GM23338 (cell line): ENCODE measurements around the gene ACSL3. TPM values are rescaled to one million over a fixed set of nuclear protein-coding genes. Genes with fewer than 3 reads are reported as not detected.

ENCODE experiments used
- ATAC-seq: fragments of 200-7000 bp; cut with Tn5 transposase; 3 replicates; pipeline ENCODE4 v1.9.1; 2020
- DNase-seq: peaks from one replicate; pipeline ENCODE4 v3.0.0-alpha.2; 2015; ENCODE audit warnings: low spot score
- H2AFZ ChIP-seq: fragments of 200-600 bp; sonication (generic); 2 replicates; pipeline ENCODE4 v1.8.0; 2016; ENCODE audit warnings: antibody characterized with exemption, mild to moderate bottlenecking, moderate library complexity
- H3F3A ChIP-seq: fragments of 200-600 bp; sonication (generic); replicated peaks from 2 replicates; pipeline ENCODE4 v1.8.0; 2017; ENCODE audit warnings: antibody characterized with exemption, mixed run types, low read depth
- H3K27ac ChIP-seq: fragments of 200-600 bp; sonication (generic); 2 replicates; pipeline ENCODE4 v1.6.1; 2016; ENCODE audit warnings: low read depth
- H3K27me3 ChIP-seq: fragments of 200-600 bp; sonication (generic); 2 replicates; pipeline ENCODE4 v1.8.0; 2016; ENCODE audit warnings: mild to moderate bottlenecking, mixed run types, moderate library complexity; ENCODE audit not compliant: insufficient read depth
- H3K36me3 ChIP-seq: fragments of 200-600 bp; sonication (generic); 2 replicates; pipeline ENCODE4 v1.8.0; 2016; ENCODE audit warnings: mild to moderate bottlenecking; ENCODE audit not compliant: insufficient read depth
- H3K4me1 ChIP-seq: fragments of 200-600 bp; sonication (generic); 2 replicates; pipeline ENCODE4 v1.8.0; 2016; ENCODE audit warnings: mild to moderate bottlenecking, moderate library complexity; ENCODE audit not compliant: insufficient read depth
- H3K4me2 ChIP-seq: fragments of 200-600 bp; sonication (generic); 2 replicates; pipeline ENCODE4 v1.7.1; 2017; ENCODE audit warnings: mixed run types
- H3K4me3 ChIP-seq: fragments of 200-600 bp; sonication (generic); 2 replicates; pipeline ENCODE4 v1.6.1; 2016; ENCODE audit warnings: mixed run types
- H3K79me2 ChIP-seq: fragments of 200-600 bp; sonication (generic); replicated peaks from 2 replicates; pipeline ENCODE4 v1.8.0; 2017; ENCODE audit warnings: mild to moderate bottlenecking; ENCODE audit not compliant: insufficient read depth
- H3K9me2 ChIP-seq: fragments of 200-600 bp; sonication (generic); 2 replicates; pipeline ENCODE4 v1.8.0; 2017; ENCODE audit not compliant: insufficient read depth
- H4K20me1 ChIP-seq: fragments of 200-600 bp; sonication (generic); replicated peaks from 2 replicates; pipeline ENCODE4 v1.8.0; 2017; ENCODE audit warnings: mild to moderate bottlenecking; ENCODE audit not compliant: insufficient read depth
- H3K27ac Mint-ChIP-seq: 2 replicates; pipeline ENCODE4 v1.8.0; 2020; ENCODE audit warnings: inconsistent platforms, mild to moderate bottlenecking, moderate library complexity, mixed read lengths
- H3K27me3 Mint-ChIP-seq: 3 replicates; pipeline ENCODE4 v1.8.0; 2022; ENCODE audit warnings: low read depth, mild to moderate bottlenecking, moderate library complexity, mixed read lengths, inconsistent platforms; ENCODE audit not compliant: insufficient read depth, poor library complexity
- H3K36me3 Mint-ChIP-seq: 3 replicates; pipeline ENCODE4 v1.8.0; 2021; ENCODE audit warnings: low read depth, mild to moderate bottlenecking, inconsistent platforms, moderate library complexity, mixed read lengths
- H3K4me1 Mint-ChIP-seq: 3 replicates; pipeline ENCODE4 v1.8.0; 2020; ENCODE audit warnings: mild to moderate bottlenecking, inconsistent platforms, mixed read lengths
- H3K4me3 Mint-ChIP-seq: 3 replicates; pipeline ENCODE4 v1.8.0; 2021; ENCODE audit warnings: moderate library complexity, mild to moderate bottlenecking, inconsistent platforms, mixed read lengths
- H3K9me3 Mint-ChIP-seq: 3 replicates; pipeline ENCODE4 v1.8.0; 2020; ENCODE audit warnings: moderate library complexity, mild to moderate bottlenecking, inconsistent platforms, mixed read lengths
- CREB1 ChIP-seq: fragments of 250-450 bp; sonication (Bioruptor Pico); IDR thresholded peaks from 2 replicates; pipeline ENCODE4 v1.5.0; 2020; ENCODE audit warnings: low read depth, mild to moderate bottlenecking, moderate library complexity
- CTCF ChIP-seq, 2 experiments: fragments of 200-600 bp in 1 of 2; sonication (generic) in 1 of 2; conservative IDR thresholded peaks; 2 replicates each; pipeline versions ENCODE4 v1.5.1 to v1.6.1; 2016 to 2017; ENCODE audit warnings: antibody characterized with exemption in 2 of 2, low read depth in 2 of 2, mild to moderate bottlenecking in 2 of 2, moderate library complexity in 1 of 2
- EZH2phosphoT487 ChIP-seq: fragments of 200-600 bp; sonication (generic); IDR thresholded peaks from one replicate; pipeline ENCODE4 v1.8.1; 2018; ENCODE audit warnings: antibody characterized with exemption; ENCODE audit not compliant: unreplicated experiment
- JUNB ChIP-seq: IDR thresholded peaks from one replicate; pipeline ENCODE4 v1.6.1; 2016; ENCODE audit warnings: antibody characterized with exemption; ENCODE audit not compliant: unreplicated experiment
- NANOG ChIP-seq: IDR thresholded peaks from 2 replicates; pipeline ENCODE4 v1.6.1; 2016; ENCODE audit warnings: antibody characterized with exemption, borderline replicate concordance
- POLR2AphosphoS5 ChIP-seq: IDR thresholded peaks from 2 replicates; pipeline ENCODE4 v1.6.1; 2016; ENCODE audit warnings: antibody characterized with exemption, low read depth
- REST ChIP-seq: IDR thresholded peaks from one replicate; pipeline ENCODE4 v1.6.1; 2018; ENCODE audit warnings: antibody characterized with exemption; ENCODE audit not compliant: unreplicated experiment
- ZNF114 ChIP-seq: fragments of 250-450 bp; sonication (Bioruptor Pico); IDR thresholded peaks from 2 replicates; pipeline ENCODE4 v1.5.0; 2020; ENCODE audit warnings: mild to moderate bottlenecking, moderate library complexity
- ZNF331 ChIP-seq: fragments of 250-450 bp; sonication (Bioruptor Pico); IDR thresholded peaks from 2 replicates; pipeline ENCODE4 v1.5.0; 2020; ENCODE audit warnings: low read depth, mild to moderate bottlenecking, moderate library complexity
- polyA plus RNA-seq: library from polyadenylated mRNA; unstranded; fragments of >200 nt; fragmentation: Nextera tagmentation; extraction: Ambion mirVana; gene quantifications from 2 replicates; pipeline ENCODE4 v1.2.1, GENCODE V29; 2016
- total RNA-seq: library from RNA; depleted of rRNA; stranded (reverse); fragments of >200 nt; shearing (Covaris generic); gene quantifications from 2 replicates; pipeline ENCODE4 v1.2.3, GENCODE V29; 2014

ACSL3 gene
- total and polyA plus RNA-seq, 2 experiments from 2014 or later, result 55.3 to 130 TPM

DNA sequence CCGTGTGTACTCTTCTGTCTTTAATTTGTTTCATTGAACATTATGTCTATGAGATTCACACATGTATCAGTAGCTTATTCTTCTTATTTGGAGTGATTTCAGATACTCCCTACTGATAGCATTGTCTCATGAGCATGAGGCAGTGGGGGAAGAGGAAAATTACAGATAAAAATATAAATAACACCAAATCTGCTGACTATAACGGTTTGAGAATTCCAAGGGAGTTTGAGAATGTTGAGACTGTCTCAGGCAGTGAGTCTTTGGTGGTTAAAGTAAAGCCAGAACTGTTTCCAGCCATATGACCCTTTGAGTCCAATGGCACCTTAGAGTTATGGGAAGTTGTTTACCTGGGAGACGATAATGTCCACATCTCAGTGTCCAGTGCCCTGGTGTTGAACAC lies 118.6 kb downstream of the ACSL3 start:
- H2AFZ ChIP-seq, result no peak overlapping the region
- peaks cover 7% of the 10 kb centered on the region; the same call in 1 of the 2 replicates for H3K4me1 ChIP-seq
- H3K27ac Mint-ChIP-seq, result no peak overlapping the region
- H3K36me3 ChIP-seq, result no peaks in the 10 kb centered on the region
- H4K20me1 ChIP-seq, result no peaks in the 10 kb centered on the region
- peaks cover 22% of the 10 kb centered on the region for H3K4me1 Mint-ChIP-seq
- no peaks in the 10 kb centered on the region for H3F3A ChIP-seq
- H3K27ac ChIP-seq, result no peak overlapping the region
- no peaks in the 10 kb centered on the region for H3K27me3 ChIP-seq
- DNase-seq (no peak), ATAC-seq (no peak)
- no peak for TF ChIP-seq POLR2AphosphoS5
- TF ChIP-seq ZNF331, result no peak
- no peak for TF ChIP-seq ZNF114 (CRISPR knock-in tag)
- no peak overlapping the region for H3K4me2 ChIP-seq
- H3K4me3 ChIP-seq, result no peak overlapping the region
- H3K79me2 ChIP-seq, result no peaks in the 10 kb centered on the region
- peaks cover 4% of the 10 kb centered on the region; the same call in 1 of the 3 replicates for H3K36me3 Mint-ChIP-seq
- peaks cover 5% of the 10 kb centered on the region; the same call in 2 of the 3 replicates for H3K9me3 Mint-ChIP-seq
- no peak overlapping the region for H3K4me3 Mint-ChIP-seq
- peaks cover 10% of the 10 kb centered on the region for H3K27me3 Mint-ChIP-seq
- peaks cover 18% of the 10 kb centered on the region; the same call in 1 of the 2 replicates for H3K9me2 ChIP-seq

DNA sequence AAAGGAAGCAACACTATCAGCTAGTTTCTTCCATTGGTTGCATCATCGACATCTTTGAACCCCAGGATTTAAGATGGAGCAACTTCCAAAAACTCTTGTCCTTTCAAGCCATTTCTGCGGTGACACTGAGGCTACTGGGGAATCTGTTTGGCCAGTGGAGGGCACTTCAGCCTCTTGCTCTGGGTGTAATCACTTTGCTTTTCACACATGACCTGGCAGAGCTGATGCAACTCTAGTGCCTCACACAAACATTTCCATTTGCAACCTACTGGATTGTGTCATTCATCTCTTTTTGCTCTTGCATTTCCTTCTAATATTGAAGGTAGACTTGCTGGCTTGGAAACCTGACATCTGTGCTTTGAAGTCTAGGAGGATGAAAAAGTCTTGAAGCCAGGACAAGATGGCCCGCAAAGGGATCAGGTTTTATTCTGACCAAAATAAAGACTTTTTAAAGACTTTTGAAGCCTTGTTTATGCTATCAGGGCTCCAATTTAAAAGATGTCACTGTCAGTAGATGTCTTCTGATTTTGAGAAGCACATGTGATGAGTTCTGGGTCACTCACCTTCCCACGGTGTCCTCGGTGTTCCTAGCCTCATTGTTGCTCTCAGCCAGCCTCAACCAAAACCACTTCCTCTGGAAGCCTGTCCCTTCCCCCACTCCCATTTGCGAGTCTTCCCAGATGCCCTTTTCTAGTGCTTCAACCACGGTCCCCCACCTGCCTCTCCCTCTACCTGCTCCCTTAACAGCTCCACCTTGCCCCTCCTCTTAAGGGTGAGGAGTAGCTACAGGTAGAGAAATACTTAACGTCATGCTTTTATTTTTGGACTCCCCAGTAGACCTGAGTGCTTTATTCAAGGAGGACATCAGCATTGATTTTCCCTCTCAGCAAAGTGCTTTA lies 121.4 kb downstream of the ACSL3 start:
- Histone ChIP-seq H3K36me3 (no peaks in the 10 kb centered on the region; the same call in 1 of the 2 replicates), H3K4me3 (no peak overlapping the region), H3K27ac (no peak overlapping the region), H2AFZ (peak overlapping the region; percentile 94), H3K27me3 (no peaks in the 10 kb centered on the region), H3K79me2 (no peaks in the 10 kb centered on the region), H3K9me2 (peaks cover 21% of the 10 kb centered on the region; the same call in 1 of the 2 replicates), H3K4me2 (peak overlapping the region; percentile 57; the same call in 1 of the 2 replicates), H4K20me1 (no peaks in the 10 kb centered on the region), H3K4me1 (peaks cover 7% of the 10 kb centered on the region; the same call in 1 of the 2 replicates), H3F3A (no peaks in the 10 kb centered on the region)
- Mint-ChIP-seq H3K27ac (peak overlapping the region; percentile 70; the same call in 1 of the 2 replicates), H3K36me3 (peaks cover 19% of the 10 kb centered on the region), H3K27me3 (peaks cover 10% of the 10 kb centered on the region), H3K4me1 (peaks cover 22% of the 10 kb centered on the region), H3K9me3 (peaks cover 27% of the 10 kb centered on the region), H3K4me3 (no peak overlapping the region)
- no peak for TF ChIP-seq POLR2AphosphoS5
- peak; percentile 40 to 80 for TF ChIP-seq CTCF (conservative IDR thresholded peaks at IDR 0.05; ENCODE audit: low read depth in 2 of 2)
- DNase-seq (peak; percentile 42), ATAC-seq (peak; percentile 90)

- ATAC-seq (no peak), DNase-seq (no peak)
- H4K20me1 ChIP-seq, result no peaks in the 10 kb centered on the region
- no peaks in the 10 kb centered on the region for H3K79me2 ChIP-seq
- H2AFZ ChIP-seq, result peak overlapping the region; percentile 94
- H3K9me2 ChIP-seq, result peaks cover 21% of the 10 kb centered on the region; the same call in 1 of the 2 replicates
- no peak overlapping the region for H3K4me2 ChIP-seq
- Mint-ChIP-seq H3K9me3 (peaks cover 31% of the 10 kb centered on the region), H3K4me1 (peaks cover 22% of the 10 kb centered on the region), H3K27me3 (peaks cover 11% of the 10 kb centered on the region), H3K27ac (no peak overlapping the region), H3K4me3 (no peak overlapping the region), H3K36me3 (peaks cover 22% of the 10 kb centered on the region)
- H3K27me3 ChIP-seq, result no peaks in the 10 kb centered on the region
- no peak overlapping the region for H3K27ac ChIP-seq
- H3K36me3 ChIP-seq, result no peaks in the 10 kb centered on the region; the same call in 1 of the 2 replicates
- peaks cover 7% of the 10 kb centered on the region; the same call in 1 of the 2 replicates for H3K4me1 ChIP-seq
- H3K4me3 ChIP-seq, result no peak overlapping the region
- no peaks in the 10 kb centered on the region for H3F3A ChIP-seq
- no peak for TF ChIP-seq REST
- no peak for TF ChIP-seq NANOG
- no peak for TF ChIP-seq EZH2phosphoT487
- no peak for TF ChIP-seq JUNB
- TF ChIP-seq CTCF (conservative IDR thresholded peaks at IDR 0.05; ENCODE audit: low read depth in 2 of 2), result no peak
- no peak for TF ChIP-seq CREB1 (CRISPR knock-in tag)
Measured at GRCh38 chr2:222982909-222983265, 122.1 kb downstream of the ACSL3 start.
